Stomach smooth muscle (tissue), 2 donors: ENCODE results near the gene TMCC3.
"Not testable (repeated sequence)": the region's sequence is repeated elsewhere in the genome, so short reads cannot be mapped to it uniquely, and the experiment has no call there.

Source experiments
- H3K27ac ChIP-seq: one replicate; pipeline ENCODE4 v1.7.0; 2013; ENCODE audit warnings: mild to moderate bottlenecking, low read length, inconsistent platforms
- H3K27me3 ChIP-seq, 2 donors: one replicate each; pipeline ENCODE4 v1.7.0; 2013; ENCODE audit warnings: low read length in 2 of 2; ENCODE audit not compliant: insufficient read depth in 2 of 2, control insufficient read depth in 1 of 2
- H3K36me3 ChIP-seq, 2 donors: one replicate each; pipeline ENCODE4 v1.7.0; 2013; ENCODE audit warnings: low read length in 2 of 2; ENCODE audit not compliant: control insufficient read depth in 2 of 2, insufficient read depth in 2 of 2
- H3K4me1 ChIP-seq: one replicate; pipeline ENCODE4 v1.7.0; 2013; ENCODE audit warnings: low read length; ENCODE audit not compliant: control insufficient read depth, insufficient read depth
- H3K4me3 ChIP-seq, 2 donors: one replicate each; pipeline ENCODE4 v1.7.0; 2013; ENCODE audit warnings: low read length in 2 of 2
- H3K9ac ChIP-seq, 2 donors: one replicate each; pipeline ENCODE4 v1.7.0; 2013; ENCODE audit warnings: low read length in 2 of 2, mild to moderate bottlenecking in 1 of 2
- H3K9me3 ChIP-seq, 2 donors: one replicate each; pipeline ENCODE4 v1.7.0; 2013; ENCODE audit warnings: low read length in 2 of 2; ENCODE audit not compliant: control insufficient read depth in 2 of 2
- donor health status: healthy.
- donor health status: Pancreatic carcinoma.

Gene TMCC3

DNA sequence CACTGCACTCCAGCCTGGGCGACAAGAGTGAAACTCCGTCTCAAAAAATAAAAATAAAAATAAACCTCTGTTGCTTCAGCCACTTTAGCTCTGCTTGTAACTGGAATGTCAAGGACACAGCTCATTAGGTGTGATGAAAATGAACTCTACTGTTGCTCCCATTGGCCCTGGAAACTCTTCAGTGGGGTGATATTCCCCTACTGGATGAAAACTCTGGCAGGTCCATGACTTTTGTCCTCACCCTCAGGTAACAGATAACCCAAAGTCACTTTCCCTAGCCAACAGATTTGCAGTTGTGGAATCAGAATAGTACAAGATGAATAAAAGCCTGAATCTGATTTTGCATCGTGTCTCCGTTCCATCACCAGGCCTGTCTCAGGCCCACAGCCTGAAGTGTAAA lies 98.5 kb downstream of the TMCC3 start:
- no peak overlapping the region for H3K9ac ChIP-seq
- H3K36me3 ChIP-seq, result no peaks in the 10 kb centered on the region
- no peak overlapping the region for H3K27ac ChIP-seq
- H3K9me3 ChIP-seq, result no peaks in the 10 kb centered on the region
- no peaks in the 10 kb centered on the region for H3K4me1 ChIP-seq
- no peaks in the 10 kb centered on the region for H3K27me3 ChIP-seq
- no peak overlapping the region for H3K4me3 ChIP-seq

DNA sequence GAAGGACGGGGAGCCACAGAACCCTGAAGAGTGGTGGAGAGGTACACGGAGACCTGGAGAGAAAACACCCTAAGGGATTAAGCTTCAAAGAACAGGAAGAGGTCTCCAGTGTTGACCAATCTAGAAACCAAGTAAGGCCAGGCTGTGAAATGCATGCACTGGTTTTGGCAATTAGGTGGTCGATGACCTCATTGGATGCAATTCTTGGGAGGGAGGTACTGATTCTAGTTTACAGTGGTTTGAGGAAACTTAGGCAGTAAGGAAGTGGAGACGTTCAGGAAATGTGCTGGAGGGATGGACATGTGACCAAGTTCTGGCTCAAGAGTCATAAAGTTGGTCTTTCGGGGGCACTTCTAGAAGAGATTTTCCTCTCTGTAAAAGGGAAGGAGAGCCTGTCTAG lies 99.4 kb downstream of the TMCC3 start:
- Histone ChIP-seq H3K4me3 (no peak overlapping the region), H3K27ac (no peak overlapping the region), H3K9me3 (no peaks in the 10 kb centered on the region)

DNA sequence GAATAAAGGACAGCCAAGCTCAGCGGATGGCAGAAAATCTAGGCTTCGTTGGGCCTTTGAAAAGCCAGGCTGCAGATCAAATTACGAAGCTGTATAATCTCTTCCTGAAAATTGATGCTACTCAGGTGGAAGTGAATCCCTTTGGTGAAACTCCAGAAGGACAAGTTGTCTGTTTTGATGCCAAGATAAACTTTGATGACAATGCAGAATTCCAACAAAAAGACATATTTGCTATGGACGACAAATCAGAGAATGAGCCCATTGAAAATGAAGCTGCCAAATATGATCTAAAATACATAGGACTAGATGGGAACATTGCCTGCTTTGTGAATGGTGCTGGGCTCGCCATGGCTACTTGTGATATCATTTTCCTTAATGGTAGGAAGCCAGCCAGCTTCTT lies 101.5 kb downstream of the TMCC3 start:
- H3K27ac ChIP-seq, H3K36me3 ChIP-seq, H3K4me3 ChIP-seq, H3K4me1 ChIP-seq, H3K9me3 ChIP-seq, H3K9ac ChIP-seq, H3K27me3 ChIP-seq: not testable (repeated sequence)

More for the DNA sequence above, 99.4 kb downstream of the TMCC3 start:
- no peaks in the 10 kb centered on the region for H3K27me3 ChIP-seq
- H3K36me3 ChIP-seq, result no peaks in the 10 kb centered on the region
- no peaks in the 10 kb centered on the region for H3K4me1 ChIP-seq
- H3K9ac ChIP-seq, result no peak overlapping the region

DNA sequence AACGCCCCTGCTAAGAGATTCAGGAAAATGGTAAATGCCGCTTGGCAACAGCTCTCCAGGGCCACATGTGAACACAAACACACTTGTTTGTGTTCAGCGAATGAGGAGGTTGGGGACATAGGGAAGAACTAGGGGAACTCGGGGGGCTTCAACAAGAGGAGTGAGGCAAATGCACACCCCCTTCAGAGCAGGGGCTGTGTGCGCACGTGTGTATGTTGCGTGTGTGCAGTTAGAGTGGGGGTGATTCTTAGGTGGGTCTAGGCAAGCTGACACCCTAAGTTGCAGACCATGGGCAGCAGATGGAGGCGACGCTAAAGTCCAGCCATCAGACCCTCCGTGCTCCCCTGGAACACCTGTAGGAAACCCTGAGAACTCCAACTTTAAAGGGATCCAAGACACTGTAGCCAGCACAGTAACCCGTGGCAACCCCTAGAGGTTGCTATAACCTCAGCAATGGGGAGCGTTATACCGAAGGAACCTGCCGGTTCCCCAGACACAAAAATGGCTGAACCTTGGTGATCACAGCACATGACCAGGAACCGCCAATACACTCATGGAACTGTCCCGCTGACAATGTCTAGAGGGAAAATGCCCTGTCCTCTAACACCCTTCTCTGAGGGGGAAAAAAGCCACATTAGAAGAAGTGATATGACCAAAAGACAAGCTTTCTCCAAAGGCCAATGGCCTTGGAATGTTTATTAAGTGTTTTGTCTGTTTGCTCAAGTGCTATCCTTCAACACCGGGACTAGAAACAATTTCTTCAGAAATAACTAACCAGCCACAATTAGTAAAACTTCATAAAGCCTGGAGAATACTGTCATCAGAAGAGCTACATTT lies 104.2 kb downstream of the TMCC3 start:
- H3K36me3 ChIP-seq, result no peaks in the 10 kb centered on the region
- no peaks in the 10 kb centered on the region for H3K9me3 ChIP-seq
- no peak overlapping the region for H3K27ac ChIP-seq
- no peaks in the 10 kb centered on the region for H3K4me1 ChIP-seq
- H3K4me3 ChIP-seq, result no peak overlapping the region
- no peak overlapping the region for H3K9ac ChIP-seq
- H3K27me3 ChIP-seq, result no peaks in the 10 kb centered on the region

DNA sequence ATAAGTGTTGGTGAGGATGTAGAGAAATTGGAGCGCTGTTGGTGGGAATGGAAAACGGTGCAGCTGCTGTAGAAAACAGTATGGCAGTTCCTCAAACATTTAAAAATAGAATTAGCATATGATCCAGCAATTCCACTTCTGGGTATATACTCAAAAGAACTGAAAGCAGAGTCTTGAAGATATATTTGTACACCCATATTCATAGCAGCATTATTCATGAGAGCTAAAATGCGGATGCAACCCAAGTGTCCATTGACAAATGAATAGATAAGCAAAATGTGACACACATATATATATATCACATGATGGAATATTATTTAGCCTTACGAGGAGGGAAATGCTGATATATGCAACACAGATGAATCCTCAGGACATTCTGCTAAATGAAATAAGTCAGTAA lies 106.0 kb downstream of the TMCC3 start:
- H3K27ac ChIP-seq, result no peak overlapping the region
- no peak overlapping the region for H3K4me3 ChIP-seq
- H3K4me1 ChIP-seq, result no peaks in the 10 kb centered on the region

DNA sequence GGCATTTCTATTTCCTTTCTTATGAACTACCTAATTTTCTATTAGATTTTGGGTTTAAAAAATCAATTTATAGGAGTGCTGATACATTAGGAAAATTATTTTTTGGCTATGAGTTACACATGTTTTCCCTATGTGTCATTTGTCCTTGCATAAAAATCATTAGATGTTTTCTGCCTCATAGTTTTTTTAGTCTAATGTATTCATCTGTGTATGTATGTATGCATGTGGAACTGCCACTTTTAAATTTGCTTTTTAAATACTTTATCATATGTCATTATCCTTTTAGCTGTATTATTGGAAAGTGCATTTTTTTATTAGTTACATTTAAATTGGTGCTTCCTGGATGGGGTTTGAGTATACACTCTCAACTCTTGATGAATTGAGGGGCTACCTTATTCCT lies 112.0 kb downstream of the TMCC3 start:
- Histone ChIP-seq H3K4me3 (no peak overlapping the region), H3K9me3 (no peaks in the 10 kb centered on the region), H3K27ac (no peak overlapping the region), H3K27me3 (no peaks in the 10 kb centered on the region), H3K4me1 (no peaks in the 10 kb centered on the region), H3K36me3 (no peaks in the 10 kb centered on the region), H3K9ac (no peak overlapping the region)

More for the DNA sequence above, 106.0 kb downstream of the TMCC3 start:
- Histone ChIP-seq H3K27me3 (no peaks in the 10 kb centered on the region), H3K9ac (no peak overlapping the region), H3K36me3 (no peaks in the 10 kb centered on the region), H3K9me3 (no peaks in the 10 kb centered on the region)

DNA sequence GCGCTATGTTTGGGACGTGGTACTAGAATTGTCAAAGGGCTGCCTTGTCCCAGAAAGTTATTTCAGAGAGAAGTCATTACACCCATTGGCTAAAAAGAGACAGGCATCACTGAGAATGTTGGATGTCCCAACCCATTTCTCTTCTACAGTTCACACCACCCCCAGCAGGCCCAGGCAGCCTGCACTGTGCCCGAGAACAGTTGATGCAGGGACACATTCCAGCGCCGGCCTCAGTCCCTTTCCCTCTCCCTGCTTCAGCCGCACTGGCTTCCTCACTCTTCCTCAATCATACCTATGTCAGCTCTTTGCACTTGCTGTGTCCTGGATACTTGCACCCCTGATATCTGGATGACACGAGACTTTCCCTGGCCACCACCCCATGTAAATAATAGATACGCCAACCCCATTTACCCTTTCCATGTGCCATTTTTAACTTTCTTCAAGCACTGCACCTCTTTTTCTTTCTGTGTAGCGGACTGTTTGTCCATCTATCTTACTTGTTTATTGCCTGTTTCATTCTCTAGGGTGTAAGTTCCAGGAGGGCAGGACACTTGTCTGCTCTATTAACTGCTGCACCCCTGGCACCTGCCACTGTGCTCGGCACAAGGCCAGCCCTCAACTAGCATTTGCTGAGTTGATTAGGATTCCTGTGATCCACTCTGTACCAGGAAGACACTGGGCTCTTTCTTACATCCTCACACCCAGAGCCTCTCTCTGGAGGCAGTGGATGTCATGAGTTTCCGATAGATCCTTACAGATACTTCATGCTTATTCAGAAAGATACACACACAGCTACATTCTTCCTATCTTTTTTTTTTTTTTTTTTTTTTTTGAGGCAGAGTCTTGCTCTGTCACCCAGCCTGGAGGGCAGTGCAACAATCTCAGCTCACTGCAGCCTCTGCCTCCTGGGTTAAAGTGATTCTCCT lies 114.1 kb downstream of the TMCC3 start:
- Histone ChIP-seq H3K27ac (no peak overlapping the region), H3K27me3 (no peaks in the 10 kb centered on the region), H3K4me1 (no peaks in the 10 kb centered on the region), H3K4me3 (no peak overlapping the region), H3K9ac (no peak overlapping the region), H3K36me3 (no peaks in the 10 kb centered on the region), H3K9me3 (no peaks in the 10 kb centered on the region)

DNA sequence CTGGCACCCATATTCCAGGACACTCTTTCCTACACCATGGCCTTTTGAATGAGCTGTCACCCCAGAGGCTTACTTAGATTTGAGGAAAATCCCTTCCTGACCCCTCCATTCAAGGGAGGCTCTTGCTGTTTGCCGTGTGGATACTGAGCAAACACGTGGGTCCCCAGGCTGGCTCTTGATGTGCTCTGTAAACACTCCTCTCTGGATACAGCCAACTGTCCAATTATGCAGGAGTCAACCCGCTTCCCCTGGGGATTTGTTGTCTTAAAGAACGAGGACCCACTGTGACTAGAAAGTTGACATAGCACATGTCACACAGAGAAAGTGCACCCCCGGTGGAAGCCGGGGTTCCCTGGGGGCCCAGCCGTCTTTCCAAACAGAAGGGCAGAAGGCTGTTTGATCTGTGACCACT lies 114.8 kb downstream of the TMCC3 start:
- Histone ChIP-seq H3K9me3 (no peaks in the 10 kb centered on the region), H3K27me3 (no peaks in the 10 kb centered on the region), H3K36me3 (no peaks in the 10 kb centered on the region), H3K27ac (no peak overlapping the region), H3K4me3 (no peak overlapping the region), H3K4me1 (no peaks in the 10 kb centered on the region), H3K9ac (no peak overlapping the region)

DNA sequence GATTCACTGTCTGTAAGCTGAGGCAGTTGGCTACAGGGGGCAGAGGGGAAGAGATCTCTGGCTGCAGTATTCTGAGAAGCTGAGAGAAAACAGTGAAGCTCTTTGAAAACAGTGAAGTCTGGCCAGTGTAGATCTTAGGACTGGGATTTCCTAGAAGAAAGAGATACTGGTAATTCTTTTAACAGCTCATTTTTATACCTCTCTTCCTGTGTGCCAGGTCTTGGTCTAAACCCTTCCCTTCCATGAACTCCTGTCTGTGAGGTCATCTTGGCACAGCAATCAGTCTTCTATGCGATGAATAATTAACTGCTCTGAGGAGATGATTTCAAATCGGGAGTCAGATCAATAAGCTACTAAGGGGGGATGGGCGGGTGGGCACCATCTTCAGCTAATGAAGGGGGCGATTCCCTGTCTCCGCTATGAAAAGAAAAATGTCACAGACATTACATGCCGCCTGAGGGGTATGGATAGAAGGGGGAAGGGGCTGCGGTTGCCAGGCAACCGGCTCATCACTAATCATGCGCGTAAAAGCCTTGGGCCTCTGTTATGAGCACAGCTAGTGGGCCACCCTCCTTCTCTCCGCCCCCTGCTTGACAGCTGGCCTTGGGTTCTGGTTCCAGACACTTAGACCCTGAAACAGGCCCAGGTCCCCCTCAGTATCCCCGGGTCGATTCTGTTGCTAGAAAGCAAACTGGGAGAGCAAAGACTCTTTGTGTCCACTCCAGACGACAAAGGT lies 115.4 kb downstream of the TMCC3 start:
- Histone ChIP-seq H3K4me1 (no peaks in the 10 kb centered on the region), H3K9ac (no peak overlapping the region), H3K9me3 (no peaks in the 10 kb centered on the region), H3K27me3 (no peaks in the 10 kb centered on the region), H3K4me3 (no peak overlapping the region), H3K36me3 (no peaks in the 10 kb centered on the region), H3K27ac (no peak overlapping the region)

DNA sequence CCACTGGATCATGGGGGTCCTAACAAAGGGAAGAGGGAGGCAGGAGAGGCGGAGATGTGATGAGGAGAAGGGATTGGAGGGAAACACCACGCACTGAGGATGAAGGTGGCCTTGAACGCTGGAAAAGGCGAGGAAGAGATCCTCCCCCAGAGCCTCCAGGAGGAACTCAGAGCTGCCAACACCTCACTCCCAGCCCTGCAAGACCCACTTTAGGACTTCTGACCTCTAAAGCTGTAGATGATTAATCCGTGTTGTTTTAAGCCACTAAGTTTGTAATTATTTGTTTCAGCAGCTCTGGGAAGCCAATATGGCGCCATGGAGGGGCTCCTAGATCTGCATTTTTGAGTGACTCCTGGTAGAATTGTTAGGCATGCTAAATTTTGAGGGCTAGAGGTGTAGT lies 116.1 kb downstream of the TMCC3 start:
- H3K9me3 ChIP-seq, result no peaks in the 10 kb centered on the region
- no peak overlapping the region for H3K27ac ChIP-seq
- H3K4me3 ChIP-seq, result no peak overlapping the region
- H3K27me3 ChIP-seq, result no peaks in the 10 kb centered on the region
- H3K9ac ChIP-seq, result no peak overlapping the region
- no peaks in the 10 kb centered on the region for H3K36me3 ChIP-seq
- H3K4me1 ChIP-seq, result no peaks in the 10 kb centered on the region
